Measurements from ENCODE around the gene CBFB. TPM values are rescaled to one million over a fixed set of nuclear protein-coding genes. Genes with fewer than 3 reads are reported as not detected.

The CBFB gene
- polyA plus RNA-seq, 1 donor from 2014 or later, result 32.6 TPM

GRCh38 chr16:67088551-67088950 lies 59.6 kb downstream of the CBFB start:
- no peak overlapping the region for H2AFZ ChIP-seq (ENCODE audit: low read depth, low read length)
- no peak overlapping the region for H3K4me2 ChIP-seq (ENCODE audit: low read length)
- no peaks in the 10 kb centered on the region for H4K20me1 ChIP-seq (ENCODE audit: insufficient read depth)
- no peaks in the 10 kb centered on the region for H3K27me3 ChIP-seq (ENCODE audit: insufficient read depth, low read depth, low read length)
- TF ChIP-seq MXI1 (conservative IDR thresholded peaks at IDR 0.05; ENCODE audit: poor library complexity, severe bottlenecking) (no peak), EP300 (conservative IDR thresholded peaks at IDR 0.05; ENCODE audit: poor library complexity, severe bottlenecking) (no peak), SMC3 (conservative IDR thresholded peaks at IDR 0.05; ENCODE audit: poor library complexity) (no peak), RAD21 (conservative IDR thresholded peaks at IDR 0.05) (no peak), EZH2 (IDR thresholded peaks at IDR 0.05; ENCODE audit: borderline replicate concordance, insufficient read depth, low read length, poor library complexity, severe bottlenecking) (no peak), REST (IDR thresholded peaks at IDR 0.05; ENCODE audit: borderline replicate concordance) (no peak), TAF1 (IDR thresholded peaks at IDR 0.05; ENCODE audit: low read depth) (no peak), CTCF (IDR thresholded peaks at IDR 0.05; ENCODE audit: poor library complexity, severe bottlenecking) (no peak), POLR2AphosphoS5 (IDR thresholded peaks at IDR 0.05) (no peak)
- no peaks in the 10 kb centered on the region for H3K9me2 ChIP-seq (ENCODE audit: insufficient read depth, low read length)
- H3K9ac ChIP-seq (ENCODE audit: low read length), result no peak overlapping the region
- no peaks in the 10 kb centered on the region for H3K79me2 ChIP-seq (replicated peaks; ENCODE audit: insufficient read depth, low read length)
- H3F3A ChIP-seq (ENCODE audit: insufficient read depth, low read length, poor library complexity, severe bottlenecking), result no peaks in the 10 kb centered on the region
- no peaks in the 10 kb centered on the region for H3K36me3 ChIP-seq (ENCODE audit: insufficient read depth, low read length)
- H3K27ac ChIP-seq (ENCODE audit: low read length), result no peak overlapping the region
- H3K4me3 ChIP-seq (ENCODE audit: low read length), result no peak overlapping the region
- no peaks in the 10 kb centered on the region for H3K9me3 ChIP-seq (ENCODE audit: low read length)

DNA sequence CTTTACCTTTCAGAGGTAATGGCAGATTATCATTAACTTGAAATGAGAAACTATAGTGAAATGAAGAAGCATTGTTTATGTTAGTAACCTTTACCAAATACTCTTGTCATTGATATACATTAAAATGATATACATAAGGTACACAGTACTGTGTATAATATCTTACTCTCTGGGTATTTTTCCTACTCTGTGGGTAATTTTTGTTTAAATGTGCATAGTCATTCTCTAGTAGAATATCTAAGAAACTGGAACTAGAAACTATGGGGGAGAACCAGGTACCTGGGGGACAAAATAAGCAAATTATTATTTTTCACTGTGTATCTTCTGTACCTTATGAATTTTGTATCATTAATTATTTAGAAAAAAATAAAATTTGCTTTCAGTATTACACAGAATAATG lies 60.2 kb downstream of the CBFB start:
- Histone ChIP-seq H2AFZ (ENCODE audit: low read depth, low read length) (no peak overlapping the region), H3K9ac (ENCODE audit: low read length) (no peak overlapping the region), H3K9me2 (ENCODE audit: insufficient read depth, low read length) (no peaks in the 10 kb centered on the region), H3K27ac (ENCODE audit: low read length) (no peak overlapping the region), H3K36me3 (ENCODE audit: insufficient read depth, low read length) (no peaks in the 10 kb centered on the region), H3K4me2 (ENCODE audit: low read length) (no peak overlapping the region), H4K20me1 (ENCODE audit: insufficient read depth) (no peaks in the 10 kb centered on the region), H3K27me3 (ENCODE audit: insufficient read depth, low read depth, low read length) (no peaks in the 10 kb centered on the region), H3K79me2 (replicated peaks; ENCODE audit: insufficient read depth, low read length) (no peaks in the 10 kb centered on the region), H3K4me3 (ENCODE audit: low read length) (no peak overlapping the region), H3F3A (ENCODE audit: insufficient read depth, low read length, poor library complexity, severe bottlenecking) (no peaks in the 10 kb centered on the region), H3K9me3 (ENCODE audit: low read length) (no peaks in the 10 kb centered on the region)
- TF ChIP-seq EZH2 (IDR thresholded peaks at IDR 0.05; ENCODE audit: borderline replicate concordance, insufficient read depth, low read length, poor library complexity, severe bottlenecking), result no peak
- no peak for TF ChIP-seq REST (IDR thresholded peaks at IDR 0.05; ENCODE audit: borderline replicate concordance)
- no peak for TF ChIP-seq SMC3 (conservative IDR thresholded peaks at IDR 0.05; ENCODE audit: poor library complexity)
- TF ChIP-seq TAF1 (IDR thresholded peaks at IDR 0.05; ENCODE audit: low read depth), result no peak
- TF ChIP-seq RAD21 (conservative IDR thresholded peaks at IDR 0.05), result no peak
- TF ChIP-seq MXI1 (conservative IDR thresholded peaks at IDR 0.05; ENCODE audit: poor library complexity, severe bottlenecking), result no peak
- no peak for TF ChIP-seq CTCF (IDR thresholded peaks at IDR 0.05; ENCODE audit: poor library complexity, severe bottlenecking)
- TF ChIP-seq POLR2AphosphoS5 (IDR thresholded peaks at IDR 0.05), result no peak
- no peak for TF ChIP-seq EP300 (conservative IDR thresholded peaks at IDR 0.05; ENCODE audit: poor library complexity, severe bottlenecking)
